A673 (cell line): ENCODE results near the gene CDK14. TPM values are rescaled to one million over a fixed set of nuclear protein-coding genes. Genes with fewer than 3 reads are reported as not detected.

Source experiments
- BruUV-seq: library from RNA; stranded (reverse); fragments of 400-500 nt; replicated peaks from 2 replicates; lab custom pipeline; 2021; lab: Mats Ljungman, UMichigan
- CTCF ChIA-PET: fragments of 300-600 bp; sonication (Branson Sonifier 250); formaldehyde crosslinking; loops from one replicate; lab custom pipeline; 2022; ENCODE audit warnings: antibody characterized with exemption; lab: Charles Lee
- POLR2A ChIA-PET: fragments of 300-600 bp; sonication (Branson Sonifier 250); formaldehyde crosslinking; loops from one replicate; lab custom pipeline; 2022; ENCODE audit warnings: antibody characterized with exemption; ENCODE audit not compliant: low non-redundant PET; lab: Charles Lee
- DNase-seq: peaks from one replicate; pipeline ENCODE4 v3.0.0-alpha.2; 2015; ENCODE audit warnings: low spot score
- H3K27ac ChIP-seq: fragments of 200-600 bp; sonication (generic); 2 replicates; pipeline ENCODE4 v1.5.1; 2016; ENCODE audit warnings: mixed run types, low read depth, mild to moderate bottlenecking, mixed read lengths, antibody characterized with exemption, low read length; ENCODE audit not compliant: poor library complexity, severe bottlenecking
- H3K27me3 ChIP-seq: fragments of 200-600 bp; sonication (generic); replicated peaks from 2 replicates; pipeline ENCODE4 v1.6.1; 2017; ENCODE audit warnings: mixed run types, low read depth, mild to moderate bottlenecking, mixed read lengths, antibody characterized with exemption, low read length; ENCODE audit not compliant: insufficient read depth, poor library complexity
- H3K36me3 ChIP-seq: fragments of 200-600 bp; sonication (generic); 2 replicates; pipeline ENCODE4 v1.6.1; 2016; ENCODE audit warnings: mixed run types, mild to moderate bottlenecking, mixed read lengths, antibody characterized with exemption, low read length; ENCODE audit not compliant: insufficient read depth, poor library complexity, severe bottlenecking
- H3K4me1 ChIP-seq: fragments of 200-600 bp; sonication (generic); 2 replicates; pipeline ENCODE4 v1.6.1; 2017; ENCODE audit warnings: mixed run types, mild to moderate bottlenecking, mixed read lengths, antibody characterized with exemption, low read length; ENCODE audit not compliant: insufficient read depth, poor library complexity, severe bottlenecking
- H3K4me3 ChIP-seq: fragments of 200-600 bp; sonication (generic); 2 replicates; pipeline ENCODE4 v1.5.1; 2016; ENCODE audit warnings: low read depth, mixed run types, mild to moderate bottlenecking, mixed read lengths, low read length; ENCODE audit not compliant: poor library complexity, severe bottlenecking
- H3K9me3 ChIP-seq: fragments of 200-600 bp; sonication (generic); 2 replicates; pipeline ENCODE4 v1.6.1; 2016; ENCODE audit warnings: mixed run types, low read depth, mild to moderate bottlenecking, mixed read lengths, antibody characterized with exemption, low read length; ENCODE audit not compliant: poor library complexity, severe bottlenecking
- CTCF ChIP-seq: fragments of 300-800, 200-600 bp; sonication (generic); conservative IDR thresholded peaks from 2 replicates; pipeline ENCODE4 v1.5.1; 2017; ENCODE audit warnings: low read depth, mild to moderate bottlenecking, antibody characterized with exemption, low read length, moderate library complexity, mixed read lengths
- EZH2 ChIP-seq: fragments of 200-600 bp; sonication (generic); IDR thresholded peaks from 2 replicates; pipeline ENCODE4 v1.6.1; 2017; ENCODE audit warnings: borderline replicate concordance, low read depth, mild to moderate bottlenecking, mixed read lengths, antibody characterized with exemption, low read length; ENCODE audit not compliant: poor library complexity, severe bottlenecking
- intact Hi-C: fragments of 100-400 bp; cut with micrococcal nuclease; formaldehyde crosslinking; loops from one replicate; pipeline ENCODE4 v1.10.0; 2022; ENCODE audit not compliant: unreplicated experiment
- total RNA-seq: library from RNA; stranded (reverse); gene quantifications from 2 replicates; pipeline ENCODE4 v1.2.3, GENCODE V29; 2021

Gene CDK14
- total RNA-seq, 1 experiment from 2014 or later = 128 TPM

GRCh38 chr7:91005024-91005423 lies 408.9 kb downstream of the CDK14 start:
- CTCF ChIA-PET = no interaction called here

GRCh38 chr7:91005841-91006240 lies 409.7 kb downstream of the CDK14 start:
- CTCF ChIA-PET = no interaction called here
- no peaks in the 10 kb centered on the region for H3K9me3 ChIP-seq
- H3K27me3 ChIP-seq = no peaks in the 10 kb centered on the region
- POLR2A ChIA-PET = no interaction called here
- intact Hi-C loops = no loop called here
- H3K27ac ChIP-seq = no peak overlapping the region
- no peaks in the 10 kb centered on the region for H3K36me3 ChIP-seq
- BruUV-seq = no TSS peak
- DNase-seq = no peak
- no peak overlapping the region for H3K4me3 ChIP-seq
- TF ChIP-seq EZH2 (no peak), CTCF (no peak)
- no peaks in the 10 kb centered on the region for H3K4me1 ChIP-seq

More at GRCh38 chr7:91005024-91005423, 408.9 kb downstream of the CDK14 start:
- intact Hi-C loops = no loop called here
- Histone ChIP-seq H3K9me3 (no peaks in the 10 kb centered on the region), H3K27me3 (no peaks in the 10 kb centered on the region), H3K4me3 (no peak overlapping the region), H3K27ac (no peak overlapping the region), H3K4me1 (no peaks in the 10 kb centered on the region), H3K36me3 (no peaks in the 10 kb centered on the region)
- no TSS peak for BruUV-seq
- no peak for TF ChIP-seq CTCF
- no peak for TF ChIP-seq EZH2
- POLR2A ChIA-PET = no interaction called here
- peak; percentile 14 for DNase-seq

GRCh38 chr7:91007371-91007770 lies 411.2 kb downstream of the CDK14 start:
- ChIA-PET POLR2A (no interaction called here), CTCF (no interaction called here)
- Histone ChIP-seq H3K4me3 (no peak overlapping the region), H3K27ac (no peak overlapping the region), H3K9me3 (no peaks in the 10 kb centered on the region), H3K4me1 (no peaks in the 10 kb centered on the region), H3K27me3 (no peaks in the 10 kb centered on the region), H3K36me3 (no peaks in the 10 kb centered on the region)
- TF ChIP-seq EZH2 (no peak), CTCF (no peak)
- intact Hi-C loops = no loop called here
- BruUV-seq = no TSS peak
- no peak for DNase-seq
